ENCODE results near the gene CEP68. TPM values are rescaled to one million over a fixed set of nuclear protein-coding genes. Genes with fewer than 3 reads are reported as not detected.
"Not testable (repeated sequence)": the region's sequence is repeated elsewhere in the genome, so short reads cannot be mapped to it uniquely, and the experiment has no call there.

Gene CEP68
- polyA plus RNA-seq, 10 donors = 17.8 to 29.3 (median 25.1) TPM

DNA sequence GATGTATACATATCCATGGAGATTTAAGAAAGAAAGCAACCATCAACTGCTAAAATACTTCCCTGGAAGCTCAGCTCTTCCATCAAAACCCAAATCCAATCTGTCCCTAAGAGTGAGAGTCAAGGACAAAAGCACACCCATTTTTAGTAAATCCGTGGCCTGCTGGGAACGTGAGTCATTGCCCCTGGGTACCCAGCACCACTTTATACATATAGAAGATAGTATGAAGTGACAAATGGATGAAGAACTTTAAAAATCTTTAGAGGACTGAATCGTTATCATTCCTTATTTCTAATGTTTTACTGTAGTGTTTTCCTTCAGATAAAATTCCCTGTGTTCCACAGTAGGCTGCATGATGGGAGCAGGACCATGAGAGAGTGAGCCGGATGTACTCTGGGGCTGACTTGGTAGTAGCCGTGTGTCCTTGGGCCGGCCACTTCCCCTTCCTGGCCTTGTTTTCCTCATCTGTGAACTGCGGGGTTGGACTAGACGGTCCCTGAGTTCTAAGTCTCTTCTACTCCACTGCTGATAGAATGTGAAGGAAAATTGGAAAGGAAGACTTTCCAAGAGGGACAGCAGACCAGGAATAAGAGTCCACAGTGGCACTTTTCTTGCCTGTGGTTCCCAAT is 28.5 kb upstream of the CEP68 start:
- DNase-seq = no peak

DNA sequence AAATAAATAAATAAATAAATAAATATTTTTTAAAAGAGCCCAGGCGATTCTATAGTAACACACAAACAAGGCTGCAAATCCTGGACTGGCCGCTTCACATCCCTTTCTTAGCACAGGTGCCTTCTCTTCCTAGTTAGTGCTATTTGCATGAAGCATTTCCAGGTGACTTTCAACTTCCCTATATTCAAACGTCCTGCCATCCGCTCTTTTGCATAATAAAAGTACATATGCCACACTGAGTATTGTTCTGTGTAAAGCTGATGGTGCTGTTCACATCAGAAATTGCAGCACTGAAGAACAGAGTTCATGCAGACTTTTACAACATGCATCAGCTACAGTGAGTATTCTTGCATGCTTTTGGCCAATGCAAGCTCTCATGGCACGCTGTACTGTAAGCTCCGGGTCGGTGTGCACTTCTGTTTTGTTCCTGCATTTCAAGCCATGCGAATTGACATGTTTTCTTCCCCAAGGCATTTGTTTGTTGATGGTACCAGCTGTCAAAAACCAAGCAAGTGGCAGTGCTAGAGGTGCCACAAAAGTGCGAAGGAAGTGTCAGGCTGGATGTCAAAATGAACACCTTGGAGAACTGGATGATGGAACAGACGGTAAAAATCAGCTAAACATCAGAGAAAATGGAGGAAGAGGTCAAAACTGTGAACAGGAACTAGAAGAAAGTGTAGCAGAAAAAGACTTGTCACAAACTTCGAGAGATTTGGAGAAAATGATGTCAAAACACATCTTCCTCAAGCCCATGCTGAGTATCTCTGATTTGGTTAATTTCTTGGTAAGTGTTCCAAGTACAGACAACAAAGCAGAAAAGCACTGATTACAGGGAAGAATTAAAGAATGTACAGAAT is 25.5 kb upstream of the CEP68 start:
- DNase-seq = no peak

GRCh38 chr2:65031341-65032018 is 24.7 kb upstream of the CEP68 start:
- DNase-seq = no peak

GRCh38 chr2:65032019-65032975 is 23.9 kb upstream of the CEP68 start:
- no peak for DNase-seq

DNA sequence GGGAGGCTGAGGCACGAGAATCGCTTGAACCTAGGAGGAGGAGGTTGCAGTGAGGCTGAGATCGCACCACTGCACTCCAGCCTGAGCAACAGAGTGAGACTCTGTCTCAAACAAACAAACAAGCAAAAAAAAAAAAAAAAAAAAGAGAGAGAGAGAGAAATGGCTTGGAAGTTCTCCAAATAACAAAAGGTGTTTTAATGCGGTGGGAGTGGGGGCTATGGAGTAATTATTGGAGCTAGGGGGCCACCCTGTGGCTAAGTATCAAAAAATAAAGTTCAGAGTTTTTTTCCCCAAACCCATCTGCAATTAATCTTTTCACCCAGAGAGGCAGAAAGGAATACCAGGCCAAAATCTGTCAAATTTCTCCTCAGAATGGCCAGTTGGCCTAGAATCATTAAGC is 23.0 kb upstream of the CEP68 start:
- DNase-seq = no peak

DNA sequence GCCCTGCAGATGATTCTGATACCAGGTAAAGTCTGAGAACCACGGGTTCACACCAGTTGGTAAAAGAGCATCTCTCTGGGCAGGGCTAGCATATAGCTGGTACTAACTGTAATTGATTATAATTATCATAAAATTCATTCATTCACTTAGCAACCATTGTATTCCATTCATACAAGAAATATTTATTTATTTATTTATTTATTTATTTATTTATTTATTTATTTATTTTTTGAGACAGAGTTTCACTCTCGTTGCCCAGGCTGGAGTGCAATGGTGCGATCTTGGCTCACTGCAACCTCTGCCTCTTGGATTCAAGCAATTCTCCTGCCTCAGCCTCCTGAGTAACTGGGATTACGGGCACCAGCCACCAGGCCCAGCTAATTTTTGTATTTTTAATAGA is 22.5 kb upstream of the CEP68 start:
- DNase-seq = not testable (repeated sequence)

GRCh38 chr2:65035351-65035943 is 20.8 kb upstream of the CEP68 start:
- DNase-seq = no peak

DNA sequence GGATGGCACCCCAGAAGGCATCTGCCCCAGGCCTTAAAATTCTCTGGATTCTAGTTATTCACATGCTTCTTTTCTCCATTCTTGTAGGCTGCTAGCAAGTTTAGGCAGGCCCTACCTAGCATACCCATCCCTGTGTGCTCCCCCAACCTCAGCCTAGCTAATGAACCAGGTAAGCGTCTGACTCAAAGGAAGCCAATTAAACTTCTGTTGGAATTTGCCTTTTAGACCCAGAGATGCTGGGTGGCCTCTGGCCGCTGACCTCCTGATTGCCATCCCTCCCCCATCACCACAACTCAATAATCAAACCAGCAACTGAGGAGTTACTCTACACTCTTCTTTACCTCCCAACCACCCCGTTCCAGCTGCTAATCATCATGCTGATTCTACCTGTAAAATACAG is 19.0 kb upstream of the CEP68 start:
- no peak for DNase-seq

DNA sequence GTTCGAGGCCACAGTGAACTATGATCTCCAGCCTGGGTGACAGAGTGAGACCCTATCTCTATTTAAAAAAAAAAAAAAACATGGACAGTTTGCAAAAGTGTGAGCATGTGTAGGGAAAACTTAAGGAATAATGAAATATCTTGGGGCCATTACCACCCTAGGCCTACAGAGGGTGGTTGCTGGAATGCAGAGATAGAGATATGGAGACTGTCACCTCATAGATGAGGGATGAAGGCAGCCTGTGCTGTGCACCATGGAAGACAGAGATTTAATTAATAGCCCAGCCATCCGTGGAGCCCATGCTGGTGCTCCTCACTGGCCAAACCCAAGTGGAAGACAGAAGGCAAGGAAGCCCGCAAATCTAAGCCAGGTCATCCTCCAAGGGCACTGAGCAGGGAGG is 16.6 kb upstream of the CEP68 start:
- DNase-seq = no peak

GRCh38 chr2:65040400-65041261 is 15.6 kb upstream of the CEP68 start:
- peak; percentile 70 to 88 (median 84) for DNase-seq

DNA sequence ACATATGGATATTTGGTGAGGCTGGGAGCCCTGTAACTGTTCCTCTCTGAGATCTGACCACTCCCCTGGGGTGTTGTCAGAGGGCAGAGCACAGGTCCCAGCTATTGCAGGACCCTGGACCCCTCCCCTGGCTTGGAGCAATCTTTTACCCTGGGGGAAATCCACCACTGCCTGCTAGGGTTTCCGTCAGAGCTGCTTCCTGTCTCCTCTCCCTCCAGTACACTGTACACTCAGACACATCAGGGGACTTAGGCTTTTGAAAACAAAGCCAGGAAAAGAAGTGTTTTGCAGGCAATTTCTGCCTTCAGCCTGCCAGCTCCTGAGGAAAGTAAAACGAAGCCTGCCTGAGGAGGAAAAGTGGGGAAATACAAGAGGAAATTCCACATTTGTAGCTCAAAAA is 13.2 kb upstream of the CEP68 start:
- no peak for DNase-seq

- no peak for DNase-seq
Observed at GRCh38 chr2:65044097-65044735, 12.0 kb upstream of the CEP68 start.

DNA sequence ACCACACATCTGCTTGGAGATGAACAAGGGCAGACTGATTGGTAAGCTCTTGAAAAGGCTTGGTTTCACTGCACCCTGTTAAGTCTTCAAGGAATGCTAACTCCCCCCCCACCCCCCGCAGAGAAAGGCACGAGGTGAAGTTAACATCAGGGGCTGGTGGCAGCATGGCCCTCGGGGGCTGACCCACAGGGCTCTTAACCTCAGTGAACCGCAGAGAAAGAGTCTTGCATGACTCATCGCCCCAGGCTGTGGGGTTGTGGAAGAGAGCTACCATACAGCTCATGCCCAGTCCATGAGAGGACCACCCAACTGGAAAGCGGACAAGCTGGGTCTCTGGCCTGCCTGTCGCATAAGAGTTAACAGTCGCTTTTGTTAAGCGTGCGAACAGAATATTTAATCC is 10.6 kb upstream of the CEP68 start:
- no peak for DNase-seq

DNA sequence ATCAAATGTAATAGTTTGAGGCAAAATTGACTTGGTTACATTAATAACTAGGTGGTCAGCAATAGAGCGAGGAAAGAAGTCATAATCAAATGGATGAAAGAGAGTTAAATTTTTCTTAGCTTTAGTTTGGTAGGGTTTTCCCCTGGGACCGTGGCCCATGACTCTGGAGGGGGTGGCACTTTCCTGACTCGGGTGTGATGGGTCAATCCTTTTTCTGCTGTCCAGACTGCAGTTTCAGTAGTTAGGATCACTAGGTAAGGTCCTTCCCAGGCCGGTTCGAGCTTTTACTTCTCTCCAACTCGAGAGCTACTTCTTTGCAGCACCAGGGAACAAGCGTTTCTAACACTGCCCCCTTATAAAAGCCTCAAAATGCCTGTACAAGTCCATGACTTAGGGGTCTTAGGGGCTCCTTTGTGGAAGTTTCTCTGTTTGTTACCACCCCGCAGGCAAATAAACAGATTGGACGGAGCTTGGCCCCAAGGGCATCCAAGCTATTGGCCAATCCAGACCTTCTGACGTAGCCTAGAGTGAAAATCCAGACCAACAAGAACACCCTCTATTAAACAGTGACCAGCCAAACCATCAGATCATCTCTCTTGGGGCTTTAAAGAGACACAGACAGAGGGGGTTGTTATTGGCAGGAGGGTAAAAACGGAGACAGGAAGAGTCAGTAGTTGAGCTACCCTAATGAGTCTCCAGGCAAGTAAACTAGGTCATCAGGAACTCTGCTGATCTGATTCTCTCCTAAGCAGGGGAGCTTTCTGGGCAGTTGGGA is 9.4 kb upstream of the CEP68 start:
- no peak for DNase-seq

DNA sequence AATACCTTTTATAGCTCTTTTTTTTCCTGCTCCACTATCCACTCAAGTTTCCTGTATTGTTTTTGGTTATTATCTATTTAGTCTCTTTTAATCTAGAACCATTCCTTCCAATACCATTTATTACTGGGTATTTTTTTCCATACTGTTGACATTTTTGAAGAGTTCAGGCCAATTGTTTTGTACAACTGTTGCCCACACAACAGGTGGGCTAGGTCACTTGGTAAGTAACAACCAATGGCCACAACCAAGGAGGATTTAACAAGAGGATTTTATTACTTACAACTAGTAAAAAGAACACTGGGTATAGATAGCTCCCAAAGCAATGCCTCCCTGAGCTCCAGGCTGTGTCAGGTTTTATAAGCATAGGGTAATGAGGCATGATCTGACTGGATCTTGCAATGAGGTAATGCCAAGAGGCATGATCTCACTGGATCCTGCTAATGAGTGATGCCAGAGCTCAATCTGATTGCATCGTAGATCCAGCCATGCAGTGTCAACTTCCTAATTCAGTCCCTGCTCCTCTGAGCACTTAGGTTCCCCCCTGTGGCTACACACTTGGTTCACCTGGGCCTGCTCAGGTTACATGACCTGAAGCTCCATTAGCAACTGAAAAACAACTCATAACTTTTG is 7.1 kb upstream of the CEP68 start:
- no peak for DNase-seq

DNA sequence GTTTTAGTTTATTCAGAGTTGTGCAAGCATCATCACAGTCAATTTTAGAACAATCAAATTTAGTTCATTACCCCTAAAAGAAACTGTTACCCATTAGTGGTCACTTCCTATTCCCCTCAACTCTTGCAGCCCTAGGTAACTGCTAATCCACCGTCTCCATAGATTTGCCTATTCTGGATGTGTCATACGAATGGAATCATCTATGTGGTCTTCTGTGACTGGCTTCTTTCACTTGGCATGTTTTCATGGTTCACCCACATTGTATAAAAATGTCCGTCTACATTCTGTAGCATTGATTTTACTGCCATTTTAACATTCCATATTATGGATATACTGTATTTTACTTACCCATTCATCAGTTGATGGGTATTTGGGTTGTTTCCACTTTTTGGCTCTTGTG is 5.3 kb upstream of the CEP68 start:
- no peak for DNase-seq

DNA sequence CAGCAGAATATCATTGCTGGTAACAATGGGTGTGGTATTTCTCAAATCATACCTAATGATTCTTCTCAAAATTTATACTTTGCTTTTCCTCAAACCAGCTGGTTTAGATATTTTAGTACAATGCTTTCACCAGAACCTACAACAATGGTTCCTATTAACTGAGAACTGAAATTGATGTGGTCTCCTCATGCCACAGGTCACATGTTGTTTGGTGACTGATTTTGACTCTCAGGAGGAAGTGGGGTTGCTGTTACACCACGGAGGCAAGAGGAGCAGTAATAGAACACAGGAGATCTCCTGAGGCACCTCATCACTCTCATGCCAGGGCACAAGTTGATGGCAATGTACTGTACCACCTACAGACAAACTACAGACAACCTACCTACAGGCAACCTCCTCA is 3.0 kb upstream of the CEP68 start:
- no peak for DNase-seq

- DNase-seq = no peak
Observed at GRCh38 chr2:65054749-65055421, 1.3 kb upstream of the CEP68 start.
